M059J (cell line): ENCODE measurements around the gene RPTOR. TPM values are rescaled to one million over a fixed set of nuclear protein-coding genes. Genes with fewer than 3 reads are reported as not detected.

ENCODE experiments used
- DNase-seq: peaks from one replicate; pipeline ENCODE4 v3.0.0-alpha.2; 2012; ENCODE audit warnings: low read depth
- total RNA-seq: library from RNA; depleted of rRNA; stranded (reverse); fragments of >200 nt; shearing (Covaris generic); gene quantifications from 2 replicates; pipeline ENCODE4 v1.2.3, GENCODE V29; 2014

RPTOR gene
- total RNA-seq, 1 experiment from 2014 or later: 20.8 TPM

GRCh38 chr17:80716986-80717719 lies 172.5 kb downstream of the RPTOR start:
- DNase-seq: no peak

- no peak for DNase-seq
Measured at GRCh38 chr17:80717720-80718083, 173.1 kb downstream of the RPTOR start.

DNA sequence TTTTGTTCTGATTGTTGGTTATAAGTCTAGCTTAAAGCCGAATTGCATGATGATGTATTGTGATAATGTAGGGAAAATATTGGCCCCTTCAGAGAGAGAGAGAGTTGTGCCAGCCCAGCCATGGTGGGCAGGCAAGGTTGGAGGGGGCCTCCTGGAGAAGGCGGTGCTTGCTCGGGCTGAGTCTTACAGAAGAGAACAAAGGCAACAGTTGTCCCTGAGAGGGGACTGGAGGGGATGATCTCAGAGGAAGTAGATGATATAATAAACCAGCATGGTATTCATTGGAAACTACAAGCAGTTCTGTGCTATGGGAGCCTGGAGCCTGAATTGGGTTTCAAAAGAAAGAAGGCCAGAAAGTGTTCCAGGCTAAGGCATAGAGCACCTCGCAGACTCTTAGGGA lies 173.8 kb downstream of the RPTOR start:
- no peak for DNase-seq

DNA sequence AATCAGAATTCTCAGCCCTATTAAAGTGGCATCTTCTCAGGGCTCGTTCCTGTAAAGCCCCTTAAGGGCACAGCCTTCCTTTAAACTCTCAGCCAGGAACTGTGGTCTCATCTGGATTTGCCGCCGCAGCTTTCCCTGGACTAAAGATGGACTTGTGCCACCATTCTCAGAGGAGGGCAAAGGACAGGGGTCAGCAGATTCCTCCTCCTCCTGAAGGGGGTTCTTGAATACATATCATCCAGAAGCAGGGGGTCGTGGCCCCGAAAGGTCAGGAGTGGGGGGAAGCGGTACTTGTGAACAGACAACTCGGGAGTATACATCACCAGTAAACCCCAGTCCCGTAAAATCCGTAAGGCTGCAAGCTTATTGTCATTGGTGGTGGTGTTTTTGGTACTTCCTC lies 174.8 kb downstream of the RPTOR start:
- no peak for DNase-seq

- peak; percentile 20 for DNase-seq
Measured at GRCh38 chr17:80720610-80721577, 176.3 kb downstream of the RPTOR start.

DNA sequence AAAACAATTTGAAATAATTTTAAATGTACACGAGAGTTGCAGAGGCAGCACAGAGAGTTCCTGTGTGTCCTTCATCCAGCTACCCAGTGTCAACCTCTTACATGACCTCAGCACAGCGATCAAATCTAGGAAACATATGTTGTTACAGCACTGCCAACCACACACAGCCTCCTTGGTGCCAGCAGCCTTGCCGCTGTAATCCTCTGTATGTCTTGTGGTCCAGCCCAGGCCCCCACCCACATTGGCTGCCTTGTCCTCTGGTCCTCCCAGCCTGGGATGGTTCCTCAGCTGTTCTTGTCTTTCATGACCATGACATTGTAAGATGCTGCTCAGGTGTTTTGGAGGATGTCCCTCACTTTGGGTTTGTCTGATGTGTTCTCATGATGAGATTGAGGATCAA lies 178.0 kb downstream of the RPTOR start:
- DNase-seq: no peak

DNA sequence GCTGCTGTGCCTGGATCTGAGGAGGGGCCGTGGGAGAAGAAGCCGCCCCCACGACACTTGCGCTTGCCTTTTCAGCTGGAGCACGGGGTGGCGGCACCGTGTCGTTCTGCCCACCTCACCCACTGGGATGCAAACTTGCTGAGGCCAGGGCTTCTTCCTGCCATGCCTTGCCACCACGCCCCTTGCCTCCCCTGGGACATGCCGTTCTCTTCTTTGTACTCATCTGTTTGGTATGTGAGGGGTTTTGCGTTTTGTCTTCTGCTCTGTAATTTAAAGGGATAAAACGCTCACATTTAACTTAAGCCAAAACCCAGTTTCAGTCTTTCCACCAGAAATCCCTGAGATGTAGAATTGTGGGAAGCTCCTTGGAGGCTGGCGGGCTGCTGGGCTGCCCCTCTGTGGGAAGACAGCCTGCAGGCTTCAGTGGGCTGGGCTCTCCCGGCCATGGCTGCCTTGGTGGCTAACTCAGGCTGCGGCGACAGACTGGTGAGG lies 180.2 kb downstream of the RPTOR start:
- DNase-seq: peak; percentile 69

DNA sequence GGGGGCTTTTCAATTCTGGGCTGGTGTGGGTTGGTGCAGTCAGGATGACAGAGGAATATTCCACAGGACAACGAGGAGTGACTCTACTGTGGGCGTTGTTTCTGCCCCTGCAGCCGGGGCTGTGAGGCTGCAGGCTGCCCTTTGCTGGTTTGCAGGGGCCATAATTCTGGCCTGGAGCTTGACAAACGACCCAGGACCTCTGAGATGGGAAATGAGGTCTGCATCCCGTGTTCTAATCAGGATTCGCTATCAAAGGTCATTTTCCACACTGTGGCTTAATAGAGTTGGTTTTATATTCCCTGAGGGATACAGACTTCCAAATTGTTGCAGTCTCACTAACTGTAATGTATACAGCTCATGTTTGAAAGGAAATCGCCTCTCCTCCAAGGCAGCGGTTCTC lies 180.9 kb downstream of the RPTOR start:
- peak; percentile 33 for DNase-seq

DNA sequence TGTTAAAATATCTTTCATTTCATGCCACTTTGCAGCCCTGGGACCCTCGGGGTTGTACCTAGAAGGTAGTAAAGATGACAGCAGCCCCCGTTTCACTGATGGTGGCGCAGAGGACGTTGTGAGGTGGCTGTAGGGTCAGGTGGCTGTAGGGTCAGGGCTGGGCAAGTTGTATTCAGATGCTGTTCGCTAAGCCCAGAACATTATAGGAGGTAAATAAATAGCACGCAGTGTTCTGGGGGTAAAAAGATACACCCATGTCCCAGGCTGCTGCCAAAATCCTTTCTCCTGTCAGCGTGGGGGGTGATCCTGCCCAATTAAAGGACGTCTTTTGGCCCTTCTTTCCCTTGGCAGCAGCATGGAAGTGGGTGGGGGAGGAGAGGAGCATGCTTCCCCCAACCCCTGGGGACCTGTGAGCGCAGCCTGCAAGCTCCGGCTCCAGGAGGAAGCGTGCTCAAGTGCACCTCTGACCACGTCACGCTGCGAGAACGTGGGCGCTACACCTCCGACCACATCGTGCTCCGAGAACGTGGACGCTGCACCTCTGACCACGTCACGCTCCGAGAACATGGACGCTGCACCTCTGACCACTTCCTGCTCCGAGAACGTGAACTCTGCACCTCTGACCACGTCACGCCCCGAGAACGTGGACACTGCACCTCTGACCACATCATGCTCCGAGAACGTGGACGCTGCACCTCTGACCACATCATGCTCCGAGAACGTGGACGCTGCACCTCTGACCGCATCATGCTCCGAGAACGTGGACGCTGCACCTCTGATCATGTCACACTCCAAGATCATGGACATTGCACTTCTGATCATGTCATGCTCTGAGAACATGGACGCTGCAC lies 182.1 kb downstream of the RPTOR start:
- DNase-seq: no peak

GRCh38 chr17:80727409-80727755 lies 182.7 kb downstream of the RPTOR start:
- no peak for DNase-seq

DNA sequence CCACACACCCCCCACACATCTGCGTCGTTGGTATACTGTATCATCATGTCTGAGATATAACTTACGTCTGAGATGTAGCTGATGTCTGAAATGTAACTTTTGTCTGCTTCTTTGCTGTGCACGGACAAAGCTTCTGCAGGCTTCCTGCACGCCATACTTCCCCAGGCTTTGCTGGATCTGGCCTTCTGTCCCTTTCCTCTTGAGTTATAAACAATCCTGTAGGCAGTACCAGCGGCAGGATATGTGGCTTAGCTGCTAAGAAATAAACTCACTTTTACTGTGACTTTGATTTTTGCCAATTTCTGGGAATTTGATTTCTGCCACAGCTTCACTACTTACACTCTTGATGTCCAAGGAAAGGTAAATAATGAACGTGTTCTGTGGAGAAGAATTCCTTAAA lies 184.4 kb downstream of the RPTOR start:
- no peak for DNase-seq

GRCh38 chr17:80729761-80730160 lies 185.1 kb downstream of the RPTOR start:
- DNase-seq: no peak

DNA sequence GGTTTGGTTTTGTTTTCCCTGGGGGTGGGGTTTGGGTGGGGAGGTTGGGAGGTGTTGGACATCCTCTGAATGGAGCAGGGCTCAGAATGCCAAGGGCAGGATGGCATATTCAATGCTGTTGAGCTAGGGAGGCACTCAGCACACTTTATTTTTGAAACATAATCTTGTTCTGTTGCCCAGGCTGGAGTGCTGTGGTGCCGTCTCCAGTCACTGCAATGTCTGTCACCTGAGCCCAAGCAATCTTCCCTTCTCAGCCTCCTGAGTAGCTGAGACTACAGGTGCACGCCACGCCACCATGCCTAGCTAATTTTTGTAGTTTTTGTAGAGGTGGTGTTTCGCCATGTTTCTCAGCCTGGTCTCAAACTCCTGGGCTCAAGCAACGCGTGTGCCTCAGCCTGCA lies 186.1 kb downstream of the RPTOR start:
- no peak for DNase-seq

DNA sequence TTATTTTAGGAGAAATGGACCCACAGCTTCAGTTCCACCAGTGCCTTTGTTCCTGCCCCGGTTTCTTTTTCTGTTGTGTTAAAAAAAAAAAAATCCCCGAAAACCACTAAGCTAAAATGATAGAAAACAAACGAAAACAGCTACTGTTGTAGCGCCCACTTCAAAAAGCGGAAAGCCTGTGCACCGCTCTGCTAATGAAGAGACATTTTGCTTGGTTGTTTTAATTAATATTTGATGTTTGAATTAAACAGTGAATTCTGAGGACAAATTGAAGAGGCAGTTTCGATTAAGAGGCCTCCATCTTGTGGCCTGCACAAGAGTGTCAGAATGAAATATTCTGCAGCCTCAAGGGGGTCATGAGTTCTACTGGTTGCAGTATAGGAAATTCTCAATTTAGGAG lies 186.7 kb downstream of the RPTOR start:
- DNase-seq: no peak

DNA sequence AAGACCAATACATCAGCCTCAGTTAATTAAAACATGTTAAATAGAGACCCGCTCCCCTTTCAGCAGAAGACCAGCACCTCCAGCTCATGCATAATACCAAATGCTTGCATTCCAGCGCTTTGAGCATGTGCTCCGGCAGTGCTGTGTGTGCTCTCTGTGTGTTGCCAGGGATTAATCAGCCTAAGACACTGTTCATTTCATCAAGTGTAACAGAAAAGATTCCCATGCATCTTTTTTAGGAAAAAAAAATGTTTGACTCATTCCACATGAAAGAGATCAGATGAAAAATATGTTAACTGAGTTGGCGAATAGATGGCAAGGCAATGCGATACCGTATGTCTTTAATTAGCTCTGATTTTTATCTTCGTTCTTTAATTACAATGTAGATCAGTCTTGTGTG lies 187.6 kb downstream of the RPTOR start:
- DNase-seq: no peak

DNA sequence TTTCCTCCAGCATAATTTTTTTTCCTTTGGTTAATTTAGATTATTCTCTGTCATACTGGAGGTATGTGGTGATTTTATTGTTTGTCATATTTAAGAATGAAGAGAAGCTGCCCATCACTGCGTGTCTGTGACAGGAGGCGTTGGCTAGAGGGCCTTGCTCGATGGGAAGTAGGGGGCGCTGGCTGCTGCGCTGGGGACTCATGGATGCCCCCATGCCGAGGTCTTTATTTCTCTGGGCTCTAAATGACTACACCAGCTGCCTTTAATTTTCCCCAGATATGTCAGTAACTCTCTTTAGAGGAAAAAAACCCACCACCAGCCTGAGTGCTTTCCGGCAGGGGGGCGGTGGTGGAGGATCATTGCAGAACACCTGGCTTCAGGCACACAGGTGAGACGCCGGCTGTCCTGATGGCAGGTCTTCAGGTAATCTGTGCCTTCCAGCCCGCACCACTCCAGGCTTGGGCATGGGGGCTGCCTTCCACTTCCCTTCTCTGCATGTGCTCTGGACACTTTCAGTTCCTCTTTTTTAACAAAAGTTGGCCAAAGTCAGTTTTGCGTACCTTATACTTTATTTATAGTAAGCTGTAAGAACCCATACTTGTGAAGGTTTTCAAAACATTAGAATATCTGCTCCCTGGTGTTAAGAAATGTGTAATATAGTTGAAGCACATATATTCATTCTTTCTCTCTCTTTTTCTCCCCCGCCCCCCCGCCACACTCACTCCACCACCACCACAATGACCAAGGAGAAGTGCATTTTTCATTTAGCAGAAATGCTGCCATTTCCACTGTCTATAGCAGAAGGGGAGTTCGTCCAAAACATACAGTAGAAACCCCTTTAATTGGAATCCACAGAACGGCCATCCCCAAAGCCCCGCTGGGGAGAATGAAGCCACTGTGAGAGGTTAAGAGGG lies 192.7 kb downstream of the RPTOR start:
- DNase-seq: no peak

DNA sequence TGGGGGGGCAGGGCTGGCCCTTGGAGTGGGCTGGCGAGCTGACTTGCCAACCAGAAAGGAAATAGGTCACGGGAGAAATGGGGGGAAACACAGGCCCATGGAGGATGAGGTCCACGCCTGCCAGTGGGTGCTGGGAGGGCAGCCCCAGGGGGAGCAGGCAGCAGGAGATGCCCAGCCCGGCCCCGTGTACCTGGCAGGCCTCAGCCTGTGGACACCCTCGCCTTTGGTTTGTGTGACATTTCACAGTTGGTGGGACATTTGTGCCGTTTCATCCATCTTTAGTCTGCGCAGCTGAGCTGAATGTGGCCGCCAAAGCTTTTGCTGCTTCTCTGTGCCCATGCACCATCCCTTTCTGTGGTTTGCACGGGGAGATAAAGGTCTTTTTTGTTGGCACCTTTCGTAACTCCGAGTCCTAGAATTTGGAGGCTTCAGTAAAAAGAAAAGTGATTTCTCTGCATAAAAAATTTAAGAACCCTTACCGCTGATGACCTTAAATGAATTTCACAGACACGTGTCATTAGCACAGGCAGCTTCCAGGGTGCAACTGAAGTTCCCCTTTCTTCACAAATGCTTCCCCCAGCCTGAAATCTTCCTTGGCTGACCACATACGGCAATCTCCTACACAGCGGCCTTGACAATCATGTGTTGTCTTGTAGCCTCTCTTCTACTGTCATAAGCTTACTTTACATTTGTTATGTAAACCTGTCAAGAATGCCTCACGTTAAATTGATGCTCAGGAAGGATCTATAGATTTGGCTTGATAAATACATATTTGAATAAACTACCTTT lies 193.6 kb downstream of the RPTOR start:
- no peak for DNase-seq

DNA sequence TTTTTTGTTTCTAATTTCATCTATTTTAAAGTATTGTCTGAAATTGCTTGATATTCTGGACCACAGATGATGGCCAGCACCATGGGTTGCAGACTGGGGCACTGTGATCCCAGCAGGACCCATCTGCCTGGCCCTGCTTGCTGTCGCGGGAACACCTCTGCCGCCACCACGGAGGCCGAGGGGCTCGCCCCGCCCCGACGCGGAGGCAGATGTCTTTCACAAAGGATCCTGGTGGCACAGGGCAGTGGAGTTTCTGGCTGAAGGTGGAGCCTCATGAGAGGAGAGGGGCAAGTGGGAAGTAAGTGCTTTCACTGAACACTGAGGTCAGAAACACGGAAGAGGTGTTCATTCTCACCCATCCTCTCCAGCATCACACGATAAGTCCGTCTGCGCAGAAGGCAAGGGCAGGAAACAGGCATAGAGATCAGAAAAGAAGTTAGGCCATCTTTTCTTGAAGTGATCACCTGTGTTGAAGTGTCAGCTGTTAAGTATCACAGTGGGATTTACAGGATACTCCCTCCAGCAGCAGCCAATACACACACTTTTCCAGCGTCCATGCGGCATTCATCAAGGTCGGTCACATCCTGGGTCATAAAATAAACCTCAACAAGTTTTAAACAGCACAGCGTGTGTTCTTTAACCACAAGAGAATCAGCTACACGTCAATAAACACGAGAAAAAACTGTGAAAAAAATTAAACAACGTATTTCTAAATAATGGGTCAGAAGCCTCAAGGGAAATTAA lies 194.5 kb downstream of the RPTOR start:
- DNase-seq: no peak

- no peak for DNase-seq
Measured at GRCh38 chr17:80740141-80740540, 195.5 kb downstream of the RPTOR start.
